HepG2 (cell line): ENCODE measurements around the gene CHKB. TPM values are rescaled to one million over a fixed set of nuclear protein-coding genes. Genes with fewer than 3 reads are reported as not detected.

Experiments
- ARID2 ChIP-seq: sonication (generic); formaldehyde crosslinking; IDR thresholded peaks from 2 replicates; pipeline ENCODE4 v1.8.1; 2022; ENCODE audit warnings: mild to moderate bottlenecking, missing genetic modification reagents, borderline replicate concordance
- EED ChIP-seq: sonication (generic); formaldehyde crosslinking; IDR thresholded peaks from 2 replicates; pipeline ENCODE4 v1.5.0; 2020; ENCODE audit warnings: mild to moderate bottlenecking, missing genetic modification reagents
- GATAD1 ChIP-seq: IDR thresholded peaks from 2 replicates; pipeline ENCODE4 v1.6.1; 2016; ENCODE audit warnings: missing genetic modification reagents, missing compliant biosample characterization
- KLF6 ChIP-seq: IDR thresholded peaks from 2 replicates; pipeline ENCODE4 v1.8.0; 2016; ENCODE audit warnings: missing biosample characterization, missing genetic modification reagents
- NR2F6 ChIP-seq, 2 experiments: IDR thresholded peaks; 2 replicates each; pipeline ENCODE4 v1.6.1; 2016; ENCODE audit warnings: antibody characterized with exemption in 1 of 2, mild to moderate bottlenecking in 1 of 2
- PPARG ChIP-seq: conservative IDR thresholded peaks from 2 replicates; pipeline ENCODE4 v1.6.1; 2016; ENCODE audit warnings: missing biosample characterization, missing genetic modification reagents
- RFX3 ChIP-seq: IDR thresholded peaks from 2 replicates; pipeline ENCODE4 v1.6.1; 2016; ENCODE audit warnings: missing biosample characterization, missing genetic modification reagents
- RFXAP ChIP-seq: sonication (generic); formaldehyde crosslinking; IDR thresholded peaks from 2 replicates; pipeline ENCODE4 v1.4.0; 2020; ENCODE audit warnings: missing genetic modification reagents, borderline replicate concordance
- TCF7 ChIP-seq: sonication (generic); IDR thresholded peaks from 2 replicates; pipeline ENCODE4 v1.6.1; 2016; ENCODE audit warnings: antibody characterized with exemption, low read depth
- ZNF317 ChIP-seq: sonication (generic); formaldehyde crosslinking; IDR thresholded peaks from 2 replicates; pipeline ENCODE4 v1.5.0; 2020; ENCODE audit warnings: mild to moderate bottlenecking, missing genetic modification reagents
- ZNF501 ChIP-seq: sonication (generic); formaldehyde crosslinking; IDR thresholded peaks from 2 replicates; pipeline ENCODE4 v1.5.1; 2020; ENCODE audit warnings: mild to moderate bottlenecking, moderate library complexity, missing genetic modification reagents
- ZNF598 ChIP-seq: sonication (generic); formaldehyde crosslinking; IDR thresholded peaks from 2 replicates; pipeline ENCODE4 v1.5.1; 2020; ENCODE audit warnings: mild to moderate bottlenecking, missing genetic modification reagents, borderline replicate concordance
- ZNF660 ChIP-seq: sonication (generic); formaldehyde crosslinking; IDR thresholded peaks from 2 replicates; pipeline ENCODE4 v1.5.1; 2020; ENCODE audit warnings: mild to moderate bottlenecking, low read depth, missing genetic modification reagents, borderline replicate concordance
- polyA plus RNA-seq, 8 experiments: library from polyadenylated mRNA; depleted of rRNA in 3 of 8; stranded (reverse) in 7 of 8; unstranded in 1 of 8; fragments of >200 nt; fragmentation: Illumina TruSeq in 4 of 8; extraction: Trizol in 4 of 8; gene quantifications; 2 replicates each; pipeline versions ENCODE4 v1.2.1 to v1.2.3, GENCODE V29; 2011 to 2016; ENCODE audit warnings: low read depth in 4 of 8, missing spikeins in 1 of 8, mixed read lengths in 1 of 8; ENCODE audit not compliant: insufficient read depth in 1 of 8
- total RNA-seq, 5 experiments: library from RNA; depleted of rRNA; stranded (reverse); fragments of >200 nt; fragmentation: Illumina TruSeq; extraction: Trizol; gene quantifications; 2 replicates each; pipeline ENCODE4 v1.2.3, GENCODE V29; 2016; ENCODE audit warnings: low read depth in 1 of 5
- TF ChIP-seq, protein P1 (sequence below): sonication (generic); formaldehyde crosslinking; IDR thresholded peaks from 2 replicates; pipeline ENCODE4 v1.4.0; 2020; ENCODE audit warnings: missing genetic modification reagents
- TF ChIP-seq, protein P2 (sequence below), 2 experiments: fragments of 450-650 bp in 1 of 2; sonication (generic) in 1 of 2; formaldehyde crosslinking; IDR thresholded peaks; 2 replicates each; pipeline versions ENCODE4 v1.5.0 to v1.8.0; 2020 to 2022; ENCODE audit warnings: mild to moderate bottlenecking in 1 of 2, missing genetic modification reagents in 1 of 2
- TF ChIP-seq, protein P3 (sequence below): IDR thresholded peaks from 2 replicates; pipeline ENCODE4 v1.6.1; 2018; ENCODE audit warnings: missing genetic modification reagents, mild to moderate bottlenecking, missing compliant biosample characterization
- TF ChIP-seq, protein P4 (sequence below): sonication (generic); formaldehyde crosslinking; IDR thresholded peaks from 2 replicates; pipeline ENCODE4 v1.5.0; 2020; ENCODE audit warnings: mild to moderate bottlenecking, missing genetic modification reagents, borderline replicate concordance

Gene CHKB
- total and polyA plus RNA-seq, 2 of the 13 experiments (the other 11 are each of a cell fraction or from before 2014, with no cell fraction given): 24.5 to 42.7 TPM

DNA sequence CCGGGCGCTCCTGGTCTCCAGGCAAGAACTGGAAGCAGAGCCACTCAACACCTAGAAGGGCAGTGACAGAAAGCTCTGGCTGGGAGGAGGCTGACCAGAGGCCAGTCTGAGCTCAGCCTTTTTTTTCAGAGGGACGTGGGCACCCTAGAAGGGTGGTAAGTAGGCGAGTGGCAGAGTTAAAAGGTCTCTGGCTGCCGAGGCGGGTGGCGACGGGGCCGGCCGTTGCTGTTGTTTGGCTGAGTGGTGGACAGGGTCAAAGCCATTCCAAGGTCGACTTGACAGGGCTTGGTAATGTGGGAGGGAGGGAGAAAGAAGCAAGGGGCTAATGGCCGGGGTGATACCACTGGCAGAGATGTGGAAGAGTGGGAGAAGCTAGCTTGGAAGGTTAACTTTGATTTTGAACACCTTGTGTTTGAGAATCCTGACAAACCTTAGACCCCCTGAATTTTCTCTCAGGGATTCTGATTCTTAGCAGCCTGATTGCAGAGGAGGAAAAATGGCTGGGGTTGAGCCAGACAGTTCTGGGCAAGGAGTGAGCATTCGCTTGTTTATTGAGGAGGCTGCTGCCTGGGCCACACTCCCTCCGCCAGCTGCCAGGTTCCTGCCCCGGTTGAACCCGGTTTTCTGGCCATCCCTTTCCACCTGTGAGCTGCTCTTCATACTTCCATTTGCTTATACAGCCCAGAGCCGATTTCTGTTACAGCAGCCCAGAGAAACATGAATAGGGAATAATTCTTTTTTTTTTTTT is 19.1 kb downstream of the CHKB start (continued):
- TF ChIP-seq, protein P1, sequence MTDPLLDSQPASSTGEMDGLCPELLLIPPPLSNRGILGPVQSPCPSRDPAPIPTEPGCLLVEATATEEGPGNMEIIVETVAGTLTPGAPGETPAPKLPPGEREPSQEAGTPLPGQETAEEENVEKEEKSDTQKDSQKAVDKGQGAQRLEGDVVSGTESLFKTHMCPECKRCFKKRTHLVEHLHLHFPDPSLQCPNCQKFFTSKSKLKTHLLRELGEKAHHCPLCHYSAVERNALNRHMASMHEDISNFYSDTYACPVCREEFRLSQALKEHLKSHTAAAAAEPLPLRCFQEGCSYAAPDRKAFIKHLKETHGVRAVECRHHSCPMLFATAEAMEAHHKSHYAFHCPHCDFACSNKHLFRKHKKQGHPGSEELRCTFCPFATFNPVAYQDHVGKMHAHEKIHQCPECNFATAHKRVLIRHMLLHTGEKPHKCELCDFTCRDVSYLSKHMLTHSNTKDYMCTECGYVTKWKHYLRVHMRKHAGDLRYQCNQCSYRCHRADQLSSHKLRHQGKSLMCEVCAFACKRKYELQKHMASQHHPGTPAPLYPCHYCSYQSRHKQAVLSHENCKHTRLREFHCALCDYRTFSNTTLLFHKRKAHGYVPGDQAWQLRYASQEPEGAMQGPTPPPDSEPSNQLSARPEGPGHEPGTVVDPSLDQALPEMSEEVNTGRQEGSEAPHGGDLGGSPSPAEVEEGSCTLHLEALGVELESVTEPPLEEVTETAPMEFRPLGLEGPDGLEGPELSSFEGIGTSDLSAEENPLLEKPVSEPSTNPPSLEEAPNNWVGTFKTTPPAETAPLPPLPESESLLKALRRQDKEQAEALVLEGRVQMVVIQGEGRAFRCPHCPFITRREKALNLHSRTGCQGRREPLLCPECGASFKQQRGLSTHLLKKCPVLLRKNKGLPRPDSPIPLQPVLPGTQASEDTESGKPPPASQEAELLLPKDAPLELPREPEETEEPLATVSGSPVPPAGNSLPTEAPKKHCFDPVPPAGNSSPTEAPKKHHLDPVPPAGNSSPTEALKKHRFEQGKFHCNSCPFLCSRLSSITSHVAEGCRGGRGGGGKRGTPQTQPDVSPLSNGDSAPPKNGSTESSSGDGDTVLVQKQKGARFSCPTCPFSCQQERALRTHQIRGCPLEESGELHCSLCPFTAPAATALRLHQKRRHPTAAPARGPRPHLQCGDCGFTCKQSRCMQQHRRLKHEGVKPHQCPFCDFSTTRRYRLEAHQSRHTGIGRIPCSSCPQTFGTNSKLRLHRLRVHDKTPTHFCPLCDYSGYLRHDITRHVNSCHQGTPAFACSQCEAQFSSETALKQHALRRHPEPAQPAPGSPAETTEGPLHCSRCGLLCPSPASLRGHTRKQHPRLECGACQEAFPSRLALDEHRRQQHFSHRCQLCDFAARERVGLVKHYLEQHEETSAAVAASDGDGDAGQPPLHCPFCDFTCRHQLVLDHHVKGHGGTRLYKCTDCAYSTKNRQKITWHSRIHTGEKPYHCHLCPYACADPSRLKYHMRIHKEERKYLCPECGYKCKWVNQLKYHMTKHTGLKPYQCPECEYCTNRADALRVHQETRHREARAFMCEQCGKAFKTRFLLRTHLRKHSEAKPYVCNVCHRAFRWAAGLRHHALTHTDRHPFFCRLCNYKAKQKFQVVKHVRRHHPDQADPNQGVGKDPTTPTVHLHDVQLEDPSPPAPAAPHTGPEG: no peak
- TF ChIP-seq KLF6 (CRISPR knock-in tag) (no peak), ZNF317 (CRISPR knock-in tag) (no peak), PPARG (no peak), TCF7 (no peak), ZNF598 (CRISPR knock-in tag) (0 out of 2 replicates have a peak, but pooled peaks have one; percentile 17), GATAD1 (no peak), ZNF660 (CRISPR knock-in tag) (no peak), ZNF501 (CRISPR knock-in tag) (no peak; the same call in 1 of the 2 replicates), ARID2 (CRISPR knock-in tag) (no peak), NR2F6 (IDR thresholded peaks at IDR 0.05) (no peak), NR2F6 (CRISPR knock-in tag; IDR thresholded peaks at IDR 0.05) (peak; percentile 49; the same call in 1 of the 2 replicates), RFX3 (CRISPR knock-in tag) (no peak), EED (no peak), RFXAP (CRISPR knock-in tag) (no peak)
- TF ChIP-seq, protein P2, sequence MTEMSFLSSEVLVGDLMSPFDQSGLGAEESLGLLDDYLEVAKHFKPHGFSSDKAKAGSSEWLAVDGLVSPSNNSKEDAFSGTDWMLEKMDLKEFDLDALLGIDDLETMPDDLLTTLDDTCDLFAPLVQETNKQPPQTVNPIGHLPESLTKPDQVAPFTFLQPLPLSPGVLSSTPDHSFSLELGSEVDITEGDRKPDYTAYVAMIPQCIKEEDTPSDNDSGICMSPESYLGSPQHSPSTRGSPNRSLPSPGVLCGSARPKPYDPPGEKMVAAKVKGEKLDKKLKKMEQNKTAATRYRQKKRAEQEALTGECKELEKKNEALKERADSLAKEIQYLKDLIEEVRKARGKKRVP (CRISPR knock-in tag; IDR thresholded peaks at IDR 0.05): no peak
- TF ChIP-seq, protein P3, sequence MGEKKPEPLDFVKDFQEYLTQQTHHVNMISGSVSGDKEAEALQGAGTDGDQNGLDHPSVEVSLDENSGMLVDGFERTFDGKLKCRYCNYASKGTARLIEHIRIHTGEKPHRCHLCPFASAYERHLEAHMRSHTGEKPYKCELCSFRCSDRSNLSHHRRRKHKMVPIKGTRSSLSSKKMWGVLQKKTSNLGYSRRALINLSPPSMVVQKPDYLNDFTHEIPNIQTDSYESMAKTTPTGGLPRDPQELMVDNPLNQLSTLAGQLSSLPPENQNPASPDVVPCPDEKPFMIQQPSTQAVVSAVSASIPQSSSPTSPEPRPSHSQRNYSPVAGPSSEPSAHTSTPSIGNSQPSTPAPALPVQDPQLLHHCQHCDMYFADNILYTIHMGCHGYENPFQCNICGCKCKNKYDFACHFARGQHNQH (CRISPR knock-in tag): no peak
- TF ChIP-seq, protein P4, sequence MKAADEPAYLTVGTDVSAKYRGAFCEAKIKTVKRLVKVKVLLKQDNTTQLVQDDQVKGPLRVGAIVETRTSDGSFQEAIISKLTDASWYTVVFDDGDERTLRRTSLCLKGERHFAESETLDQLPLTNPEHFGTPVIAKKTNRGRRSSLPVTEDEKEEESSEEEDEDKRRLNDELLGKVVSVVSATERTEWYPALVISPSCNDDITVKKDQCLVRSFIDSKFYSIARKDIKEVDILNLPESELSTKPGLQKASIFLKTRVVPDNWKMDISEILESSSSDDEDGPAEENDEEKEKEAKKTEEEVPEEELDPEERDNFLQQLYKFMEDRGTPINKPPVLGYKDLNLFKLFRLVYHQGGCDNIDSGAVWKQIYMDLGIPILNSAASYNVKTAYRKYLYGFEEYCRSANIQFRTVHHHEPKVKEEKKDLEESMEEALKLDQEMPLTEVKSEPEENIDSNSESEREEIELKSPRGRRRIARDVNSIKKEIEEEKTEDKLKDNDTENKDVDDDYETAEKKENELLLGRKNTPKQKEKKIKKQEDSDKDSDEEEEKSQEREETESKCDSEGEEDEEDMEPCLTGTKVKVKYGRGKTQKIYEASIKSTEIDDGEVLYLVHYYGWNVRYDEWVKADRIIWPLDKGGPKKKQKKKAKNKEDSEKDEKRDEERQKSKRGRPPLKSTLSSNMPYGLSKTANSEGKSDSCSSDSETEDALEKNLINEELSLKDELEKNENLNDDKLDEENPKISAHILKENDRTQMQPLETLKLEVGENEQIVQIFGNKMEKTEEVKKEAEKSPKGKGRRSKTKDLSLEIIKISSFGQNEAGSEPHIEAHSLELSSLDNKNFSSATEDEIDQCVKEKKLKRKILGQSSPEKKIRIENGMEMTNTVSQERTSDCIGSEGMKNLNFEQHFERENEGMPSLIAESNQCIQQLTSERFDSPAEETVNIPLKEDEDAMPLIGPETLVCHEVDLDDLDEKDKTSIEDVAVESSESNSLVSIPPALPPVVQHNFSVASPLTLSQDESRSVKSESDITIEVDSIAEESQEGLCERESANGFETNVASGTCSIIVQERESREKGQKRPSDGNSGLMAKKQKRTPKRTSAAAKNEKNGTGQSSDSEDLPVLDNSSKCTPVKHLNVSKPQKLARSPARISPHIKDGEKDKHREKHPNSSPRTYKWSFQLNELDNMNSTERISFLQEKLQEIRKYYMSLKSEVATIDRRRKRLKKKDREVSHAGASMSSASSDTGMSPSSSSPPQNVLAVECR (CRISPR knock-in tag): peak; percentile 4; the same call in 1 of the 2 replicates
